ENCODE measurements around the gene SCAPER.

DNA sequence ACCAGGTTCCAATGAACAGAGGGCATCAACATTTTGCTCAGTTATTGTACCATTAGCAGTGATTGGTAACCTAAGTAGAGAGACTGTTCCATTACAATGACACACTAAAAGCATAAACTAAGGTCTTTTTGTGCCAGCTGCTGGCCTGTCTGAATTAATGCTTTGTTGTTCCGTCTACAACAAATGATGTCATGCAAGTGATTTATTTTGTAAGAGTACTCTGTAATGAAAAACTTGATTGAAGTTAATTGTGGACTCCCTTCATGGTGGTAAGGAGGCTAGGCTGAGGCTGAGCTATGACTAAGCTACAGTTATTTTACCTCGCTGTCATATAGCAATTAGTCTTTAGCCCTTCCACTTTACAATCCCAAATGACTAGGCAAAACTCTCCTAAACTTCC, 49.6 kb upstream of the SCAPER start:
- TF ChIP-seq, protein P1, sequence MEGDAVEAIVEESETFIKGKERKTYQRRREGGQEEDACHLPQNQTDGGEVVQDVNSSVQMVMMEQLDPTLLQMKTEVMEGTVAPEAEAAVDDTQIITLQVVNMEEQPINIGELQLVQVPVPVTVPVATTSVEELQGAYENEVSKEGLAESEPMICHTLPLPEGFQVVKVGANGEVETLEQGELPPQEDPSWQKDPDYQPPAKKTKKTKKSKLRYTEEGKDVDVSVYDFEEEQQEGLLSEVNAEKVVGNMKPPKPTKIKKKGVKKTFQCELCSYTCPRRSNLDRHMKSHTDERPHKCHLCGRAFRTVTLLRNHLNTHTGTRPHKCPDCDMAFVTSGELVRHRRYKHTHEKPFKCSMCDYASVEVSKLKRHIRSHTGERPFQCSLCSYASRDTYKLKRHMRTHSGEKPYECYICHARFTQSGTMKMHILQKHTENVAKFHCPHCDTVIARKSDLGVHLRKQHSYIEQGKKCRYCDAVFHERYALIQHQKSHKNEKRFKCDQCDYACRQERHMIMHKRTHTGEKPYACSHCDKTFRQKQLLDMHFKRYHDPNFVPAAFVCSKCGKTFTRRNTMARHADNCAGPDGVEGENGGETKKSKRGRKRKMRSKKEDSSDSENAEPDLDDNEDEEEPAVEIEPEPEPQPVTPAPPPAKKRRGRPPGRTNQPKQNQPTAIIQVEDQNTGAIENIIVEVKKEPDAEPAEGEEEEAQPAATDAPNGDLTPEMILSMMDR (IDR thresholded peaks at IDR 0.05; ENCODE audit: low read depth, low read length, missing input control), result no peak
- no peak for TF ChIP-seq RAD21 (IDR thresholded peaks at IDR 0.05)
- TF ChIP-seq, protein P2, sequence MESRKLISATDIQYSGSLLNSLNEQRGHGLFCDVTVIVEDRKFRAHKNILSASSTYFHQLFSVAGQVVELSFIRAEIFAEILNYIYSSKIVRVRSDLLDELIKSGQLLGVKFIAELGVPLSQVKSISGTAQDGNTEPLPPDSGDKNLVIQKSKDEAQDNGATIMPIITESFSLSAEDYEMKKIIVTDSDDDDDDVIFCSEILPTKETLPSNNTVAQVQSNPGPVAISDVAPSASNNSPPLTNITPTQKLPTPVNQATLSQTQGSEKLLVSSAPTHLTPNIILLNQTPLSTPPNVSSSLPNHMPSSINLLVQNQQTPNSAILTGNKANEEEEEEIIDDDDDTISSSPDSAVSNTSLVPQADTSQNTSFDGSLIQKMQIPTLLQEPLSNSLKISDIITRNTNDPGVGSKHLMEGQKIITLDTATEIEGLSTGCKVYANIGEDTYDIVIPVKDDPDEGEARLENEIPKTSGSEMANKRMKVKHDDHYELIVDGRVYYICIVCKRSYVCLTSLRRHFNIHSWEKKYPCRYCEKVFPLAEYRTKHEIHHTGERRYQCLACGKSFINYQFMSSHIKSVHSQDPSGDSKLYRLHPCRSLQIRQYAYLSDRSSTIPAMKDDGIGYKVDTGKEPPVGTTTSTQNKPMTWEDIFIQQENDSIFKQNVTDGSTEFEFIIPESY (IDR thresholded peaks at IDR 0.05), result no peak
- no peak for TF ChIP-seq JUND (IDR thresholded peaks at IDR 0.05)
- TF ChIP-seq TAF1 (conservative IDR thresholded peaks at IDR 0.05), result no peak
- TF ChIP-seq, protein P3, sequence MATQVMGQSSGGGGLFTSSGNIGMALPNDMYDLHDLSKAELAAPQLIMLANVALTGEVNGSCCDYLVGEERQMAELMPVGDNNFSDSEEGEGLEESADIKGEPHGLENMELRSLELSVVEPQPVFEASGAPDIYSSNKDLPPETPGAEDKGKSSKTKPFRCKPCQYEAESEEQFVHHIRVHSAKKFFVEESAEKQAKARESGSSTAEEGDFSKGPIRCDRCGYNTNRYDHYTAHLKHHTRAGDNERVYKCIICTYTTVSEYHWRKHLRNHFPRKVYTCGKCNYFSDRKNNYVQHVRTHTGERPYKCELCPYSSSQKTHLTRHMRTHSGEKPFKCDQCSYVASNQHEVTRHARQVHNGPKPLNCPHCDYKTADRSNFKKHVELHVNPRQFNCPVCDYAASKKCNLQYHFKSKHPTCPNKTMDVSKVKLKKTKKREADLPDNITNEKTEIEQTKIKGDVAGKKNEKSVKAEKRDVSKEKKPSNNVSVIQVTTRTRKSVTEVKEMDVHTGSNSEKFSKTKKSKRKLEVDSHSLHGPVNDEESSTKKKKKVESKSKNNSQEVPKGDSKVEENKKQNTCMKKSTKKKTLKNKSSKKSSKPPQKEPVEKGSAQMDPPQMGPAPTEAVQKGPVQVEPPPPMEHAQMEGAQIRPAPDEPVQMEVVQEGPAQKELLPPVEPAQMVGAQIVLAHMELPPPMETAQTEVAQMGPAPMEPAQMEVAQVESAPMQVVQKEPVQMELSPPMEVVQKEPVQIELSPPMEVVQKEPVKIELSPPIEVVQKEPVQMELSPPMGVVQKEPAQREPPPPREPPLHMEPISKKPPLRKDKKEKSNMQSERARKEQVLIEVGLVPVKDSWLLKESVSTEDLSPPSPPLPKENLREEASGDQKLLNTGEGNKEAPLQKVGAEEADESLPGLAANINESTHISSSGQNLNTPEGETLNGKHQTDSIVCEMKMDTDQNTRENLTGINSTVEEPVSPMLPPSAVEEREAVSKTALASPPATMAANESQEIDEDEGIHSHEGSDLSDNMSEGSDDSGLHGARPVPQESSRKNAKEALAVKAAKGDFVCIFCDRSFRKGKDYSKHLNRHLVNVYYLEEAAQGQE (IDR thresholded peaks at IDR 0.05), result no peak
- TF ChIP-seq, protein P4, sequence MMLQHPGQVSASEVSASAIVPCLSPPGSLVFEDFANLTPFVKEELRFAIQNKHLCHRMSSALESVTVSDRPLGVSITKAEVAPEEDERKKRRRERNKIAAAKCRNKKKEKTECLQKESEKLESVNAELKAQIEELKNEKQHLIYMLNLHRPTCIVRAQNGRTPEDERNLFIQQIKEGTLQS (IDR thresholded peaks at IDR 0.05), result no peak
- no peak for TF ChIP-seq EGR1 (IDR thresholded peaks at IDR 0.05; ENCODE audit: low read depth in 2 of 2)
- TF ChIP-seq FOXA2 (IDR thresholded peaks at IDR 0.05), result no peak
- no peak for TF ChIP-seq SP1 (IDR thresholded peaks at IDR 0.05)
- TF ChIP-seq RXRA (IDR thresholded peaks at IDR 0.05), result no peak
- TF ChIP-seq, protein P5, sequence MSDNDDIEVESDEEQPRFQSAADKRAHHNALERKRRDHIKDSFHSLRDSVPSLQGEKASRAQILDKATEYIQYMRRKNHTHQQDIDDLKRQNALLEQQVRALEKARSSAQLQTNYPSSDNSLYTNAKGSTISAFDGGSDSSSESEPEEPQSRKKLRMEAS (IDR thresholded peaks at IDR 0.05), result no peak
- no peak for TF ChIP-seq YY1 (IDR thresholded peaks at IDR 0.05)
